ENCODE measurements around the gene GGT5. TPM values are rescaled to one million over a fixed set of nuclear protein-coding genes. Genes with fewer than 3 reads are reported as not detected.

Gene GGT5
- total RNA-seq, 1 experiment from 2014 or later: not detected

- no peak for DNase-seq
- H3K9me3 ChIP-seq: no peaks in the 10 kb centered on the region
- H3K36me3 ChIP-seq: peaks cover 9% of the 10 kb centered on the region
- H3K4me3 ChIP-seq: no peak overlapping the region
- H3K27me3 ChIP-seq: no peaks in the 10 kb centered on the region
Observed at GRCh38 chr22:24170632-24171031, 74.2 kb downstream of the GGT5 start.

GRCh38 chr22:24170188-24170587, 74.7 kb downstream of the GGT5 start:
- no peak for DNase-seq
- H3K36me3 ChIP-seq: peaks cover 9% of the 10 kb centered on the region
- no peaks in the 10 kb centered on the region for H3K9me3 ChIP-seq
- H3K27me3 ChIP-seq: no peaks in the 10 kb centered on the region
- no peak overlapping the region for H3K4me3 ChIP-seq

Other genes with a start within 250 kb of the GGT5 start
- not detected in 2 replicates for gene GSTT4, start 239.6 kb downstream of the GGT5 start, total RNA-seq (2014; rRNA removed; shearing (Covaris generic); ENCODE audit: low replicate concordance)
- gene CABIN1, start 233.8 kb downstream of the GGT5 start, total RNA-seq (2014; rRNA removed; shearing (Covaris generic); ENCODE audit: low replicate concordance): 16.3 and 25.1 TPM in 2 replicates
- gene SUSD2, start 63.6 kb downstream of the GGT5 start, total RNA-seq (2014; rRNA removed; shearing (Covaris generic); ENCODE audit: low replicate concordance): 0.20 TPM in 1 of 2 replicates, not detected in the other
- gene SPECC1L, start 25.7 kb upstream of the GGT5 start, total RNA-seq (2014; rRNA removed; shearing (Covaris generic); ENCODE audit: low replicate concordance): 11.0 and 30.9 TPM in 2 replicates
- gene ADORA2A, start 182.5 kb upstream of the GGT5 start, total RNA-seq (2014; rRNA removed; shearing (Covaris generic); ENCODE audit: low replicate concordance): 0.16 and 2.0 TPM in 2 replicates

Measured in MG63 (cell line).